Measurements from ENCODE around the gene PECR. TPM values are rescaled to one million over a fixed set of nuclear protein-coding genes. Genes with fewer than 3 reads are reported as not detected.

The PECR gene
- total RNA-seq, 1 donor from 2014 or later, result 21.2 TPM

DNA sequence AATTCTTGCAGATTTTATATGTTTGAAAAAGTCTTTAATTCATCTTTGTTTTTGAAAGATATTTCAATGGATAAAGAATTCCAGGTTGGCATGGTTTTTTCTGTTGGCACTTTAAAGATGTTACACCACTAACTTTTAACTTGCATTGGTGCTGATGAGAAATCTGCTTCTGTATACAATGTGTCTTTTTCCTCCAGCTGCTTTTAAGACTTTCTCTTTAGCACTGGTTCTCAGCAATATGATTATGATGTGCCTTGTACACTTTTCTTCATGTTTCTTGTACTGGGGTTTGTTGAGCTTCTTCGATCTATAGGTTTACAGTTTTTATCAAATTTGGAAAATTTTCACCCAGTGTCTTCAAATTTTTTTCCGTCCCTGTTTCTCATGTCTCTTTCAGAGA, 29.2 kb downstream of the PECR start:
- Histone ChIP-seq H3K27me3 (no peaks in the 10 kb centered on the region), H3K4me1 (no peaks in the 10 kb centered on the region), H4K20me1 (ENCODE audit: low read depth) (no peaks in the 10 kb centered on the region), H3K9me3 (ENCODE audit: low read depth) (no peaks in the 10 kb centered on the region), H3K36me3 (peaks cover 2% of the 10 kb centered on the region), H3K4me2 (no peak overlapping the region), H3K4me3 (no peak overlapping the region), H3F3A (ENCODE audit: low read depth) (no peaks in the 10 kb centered on the region), H3K79me2 (ENCODE audit: low read depth) (no peaks in the 10 kb centered on the region), H3K9ac (no peak overlapping the region), H2AFZ (replicated peaks) (no peak overlapping the region), H3K27ac (no peak overlapping the region)
- peaks cover 12% of the 10 kb centered on the region for H3K36me3 Mint-ChIP-seq
- no peak overlapping the region for H3K27ac Mint-ChIP-seq
- no peak overlapping the region for H3K4me3 Mint-ChIP-seq
- no peaks in the 10 kb centered on the region for H3K4me1 Mint-ChIP-seq
- DNase-seq (ENCODE audit: low spot score), result no peak
- no peaks in the 10 kb centered on the region for H3K9me3 Mint-ChIP-seq
- no peaks in the 10 kb centered on the region for H3K27me3 Mint-ChIP-seq (ENCODE audit: insufficient read depth, low read depth)
- TF ChIP-seq EZH2phosphoT487 (IDR thresholded peaks at IDR 0.05) (no peak), EZH2 (IDR thresholded peaks at IDR 0.05) (no peak), CTCF (IDR thresholded peaks at IDR 0.05) (no peak)

- Histone ChIP-seq H3K36me3 (peaks cover 2% of the 10 kb centered on the region), H3K4me2 (no peak overlapping the region), H3K4me1 (no peaks in the 10 kb centered on the region), H3K27ac (no peak overlapping the region), H3K9me3 (ENCODE audit: low read depth) (no peaks in the 10 kb centered on the region), H3K9ac (no peak overlapping the region), H3K27me3 (no peaks in the 10 kb centered on the region), H3F3A (ENCODE audit: low read depth) (no peaks in the 10 kb centered on the region), H2AFZ (replicated peaks) (no peak overlapping the region), H3K4me3 (no peak overlapping the region), H3K79me2 (ENCODE audit: low read depth) (no peaks in the 10 kb centered on the region), H4K20me1 (ENCODE audit: low read depth) (no peaks in the 10 kb centered on the region)
- Mint-ChIP-seq H3K27ac (no peak overlapping the region), H3K4me1 (no peaks in the 10 kb centered on the region), H3K4me3 (no peak overlapping the region), H3K36me3 (peaks cover 12% of the 10 kb centered on the region), H3K27me3 (ENCODE audit: insufficient read depth, low read depth) (no peaks in the 10 kb centered on the region), H3K9me3 (no peaks in the 10 kb centered on the region)
- DNase-seq (ENCODE audit: low spot score), result no peak
- TF ChIP-seq CTCF (IDR thresholded peaks at IDR 0.05) (no peak), EZH2 (IDR thresholded peaks at IDR 0.05) (no peak), EZH2phosphoT487 (IDR thresholded peaks at IDR 0.05) (no peak)
Observed at GRCh38 chr2:216051350-216051749, 30.3 kb downstream of the PECR start.

GRCh38 chr2:216049452-216049851, 32.2 kb downstream of the PECR start:
- Mint-ChIP-seq H3K27me3 (ENCODE audit: insufficient read depth, low read depth) (no peaks in the 10 kb centered on the region), H3K4me3 (no peak overlapping the region), H3K36me3 (peaks cover 15% of the 10 kb centered on the region), H3K4me1 (no peaks in the 10 kb centered on the region), H3K9me3 (no peaks in the 10 kb centered on the region), H3K27ac (no peak overlapping the region)
- Histone ChIP-seq H3F3A (ENCODE audit: low read depth) (no peaks in the 10 kb centered on the region), H3K9ac (no peak overlapping the region), H3K4me1 (no peaks in the 10 kb centered on the region), H3K36me3 (peaks cover 2% of the 10 kb centered on the region), H3K27me3 (no peaks in the 10 kb centered on the region), H4K20me1 (ENCODE audit: low read depth) (no peaks in the 10 kb centered on the region), H3K27ac (no peak overlapping the region), H3K4me3 (no peak overlapping the region), H3K79me2 (ENCODE audit: low read depth) (no peaks in the 10 kb centered on the region), H3K9me3 (ENCODE audit: low read depth) (no peaks in the 10 kb centered on the region), H2AFZ (replicated peaks) (no peak overlapping the region), H3K4me2 (no peak overlapping the region)
- no peak for TF ChIP-seq EZH2phosphoT487 (IDR thresholded peaks at IDR 0.05)
- no peak for TF ChIP-seq CTCF (IDR thresholded peaks at IDR 0.05)
- TF ChIP-seq EZH2 (IDR thresholded peaks at IDR 0.05), result no peak
- DNase-seq (ENCODE audit: low spot score), result no peak

Measured in neural progenitor cell (in vitro differentiated cells).